BJ (cell line): ENCODE results near the gene NFASC. TPM values are rescaled to one million over a fixed set of nuclear protein-coding genes. Genes with fewer than 3 reads are reported as not detected.

ENCODE experiments used
- CTCF ChIA-PET: fragments of 350-600 bp; formaldehyde crosslinking; extraction: SDS; loops from one replicate; lab custom pipeline; 2021; ENCODE audit warnings: antibody characterized with exemption, inconsistent platforms; lab: Yijun Ruan, JAX
- POLR2A ChIA-PET: fragments of 300-600 bp; sonication (Branson Sonifier 250); formaldehyde crosslinking; extraction: SDS; loops from one replicate; lab custom pipeline; 2021; ENCODE audit warnings: antibody characterized with exemption; lab: Charles Lee
- DNase-seq: peaks from one replicate; pipeline ENCODE4 v3.0.0-alpha.2; 2011; ENCODE audit warnings: low read depth
- H3K27me3 ChIP-seq: 2 replicates; pipeline ENCODE4 v1.6.0; 2011; ENCODE audit warnings: low read length; ENCODE audit not compliant: control insufficient read depth, insufficient read depth
- H3K36me3 ChIP-seq: 2 replicates; pipeline ENCODE4 v1.5.1; 2011; ENCODE audit warnings: low read length; ENCODE audit not compliant: control insufficient read depth, insufficient read depth
- H3K4me3 ChIP-seq: 2 replicates; pipeline ENCODE4 v1.5.1; 2011; ENCODE audit warnings: low read depth, mild to moderate bottlenecking, control low read depth, low read length
- polyA plus RNA-seq: library from polyadenylated mRNA; depleted of rRNA; stranded (reverse); fragments of >200 nt; gene quantifications from 2 replicates; pipeline ENCODE4 v1.2.3, GENCODE V29; 2011
- TF ChIP-seq, protein P1 (sequence below): IDR thresholded peaks from 2 replicates; pipeline ENCODE4 v1.5.1; 2011; ENCODE audit warnings: low read depth, mild to moderate bottlenecking, control low read depth, inconsistent platforms, low read length, moderate library complexity; ENCODE audit not compliant: insufficient read depth

NFASC gene
- polyA plus RNA-seq, 1 experiment: 10.9 TPM

GRCh38 chr1:204968951-204969350, 98.3 kb downstream of the NFASC start:
- ChIA-PET CTCF (interaction anchor here (1.7 kb wide), 1 partner anchor 27 kb away, joined by 6 read pairs; no protein-coding TSS in a partner anchor), POLR2A (no interaction called here)
- Histone ChIP-seq H3K36me3 (no peaks in the 10 kb centered on the region; the same call in 1 of the 2 replicates), H3K27me3 (no peaks in the 10 kb centered on the region), H3K4me3 (no peak overlapping the region)
- no peak for DNase-seq
- TF ChIP-seq, protein P1, sequence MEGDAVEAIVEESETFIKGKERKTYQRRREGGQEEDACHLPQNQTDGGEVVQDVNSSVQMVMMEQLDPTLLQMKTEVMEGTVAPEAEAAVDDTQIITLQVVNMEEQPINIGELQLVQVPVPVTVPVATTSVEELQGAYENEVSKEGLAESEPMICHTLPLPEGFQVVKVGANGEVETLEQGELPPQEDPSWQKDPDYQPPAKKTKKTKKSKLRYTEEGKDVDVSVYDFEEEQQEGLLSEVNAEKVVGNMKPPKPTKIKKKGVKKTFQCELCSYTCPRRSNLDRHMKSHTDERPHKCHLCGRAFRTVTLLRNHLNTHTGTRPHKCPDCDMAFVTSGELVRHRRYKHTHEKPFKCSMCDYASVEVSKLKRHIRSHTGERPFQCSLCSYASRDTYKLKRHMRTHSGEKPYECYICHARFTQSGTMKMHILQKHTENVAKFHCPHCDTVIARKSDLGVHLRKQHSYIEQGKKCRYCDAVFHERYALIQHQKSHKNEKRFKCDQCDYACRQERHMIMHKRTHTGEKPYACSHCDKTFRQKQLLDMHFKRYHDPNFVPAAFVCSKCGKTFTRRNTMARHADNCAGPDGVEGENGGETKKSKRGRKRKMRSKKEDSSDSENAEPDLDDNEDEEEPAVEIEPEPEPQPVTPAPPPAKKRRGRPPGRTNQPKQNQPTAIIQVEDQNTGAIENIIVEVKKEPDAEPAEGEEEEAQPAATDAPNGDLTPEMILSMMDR: no peak

DNA sequence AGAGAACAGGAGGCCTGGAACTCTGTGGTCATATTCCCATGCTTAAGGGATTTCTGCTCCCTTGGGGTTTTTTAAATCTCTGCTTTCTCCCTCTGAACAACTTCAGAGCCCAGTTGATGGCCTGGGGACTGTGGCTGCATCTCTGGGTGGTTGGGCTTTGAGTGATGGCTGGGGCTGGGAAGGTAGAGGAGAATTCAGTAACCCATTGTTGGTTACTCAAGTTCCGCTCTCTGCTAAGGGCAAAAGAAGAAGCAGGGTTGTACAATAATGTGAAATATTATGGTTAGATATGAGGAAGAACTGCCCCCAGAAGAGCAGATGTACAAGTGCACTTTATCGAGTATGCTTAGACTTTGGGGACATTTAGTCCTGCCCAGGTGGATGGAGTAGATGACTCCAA, 100.3 kb downstream of the NFASC start:
- Histone ChIP-seq H3K36me3 (peaks cover 3% of the 10 kb centered on the region), H3K4me3 (no peak overlapping the region), H3K27me3 (no peaks in the 10 kb centered on the region)
- TF ChIP-seq, protein P1: no peak
- CTCF ChIA-PET: interaction anchor here (1.9 to 3.4 kb wide), 2 partner anchors 29 to 286 kb away, joined by 12 to 15 read pairs; no protein-coding TSS in a partner anchor
- DNase-seq: no peak
- POLR2A ChIA-PET: no interaction called here

DNA sequence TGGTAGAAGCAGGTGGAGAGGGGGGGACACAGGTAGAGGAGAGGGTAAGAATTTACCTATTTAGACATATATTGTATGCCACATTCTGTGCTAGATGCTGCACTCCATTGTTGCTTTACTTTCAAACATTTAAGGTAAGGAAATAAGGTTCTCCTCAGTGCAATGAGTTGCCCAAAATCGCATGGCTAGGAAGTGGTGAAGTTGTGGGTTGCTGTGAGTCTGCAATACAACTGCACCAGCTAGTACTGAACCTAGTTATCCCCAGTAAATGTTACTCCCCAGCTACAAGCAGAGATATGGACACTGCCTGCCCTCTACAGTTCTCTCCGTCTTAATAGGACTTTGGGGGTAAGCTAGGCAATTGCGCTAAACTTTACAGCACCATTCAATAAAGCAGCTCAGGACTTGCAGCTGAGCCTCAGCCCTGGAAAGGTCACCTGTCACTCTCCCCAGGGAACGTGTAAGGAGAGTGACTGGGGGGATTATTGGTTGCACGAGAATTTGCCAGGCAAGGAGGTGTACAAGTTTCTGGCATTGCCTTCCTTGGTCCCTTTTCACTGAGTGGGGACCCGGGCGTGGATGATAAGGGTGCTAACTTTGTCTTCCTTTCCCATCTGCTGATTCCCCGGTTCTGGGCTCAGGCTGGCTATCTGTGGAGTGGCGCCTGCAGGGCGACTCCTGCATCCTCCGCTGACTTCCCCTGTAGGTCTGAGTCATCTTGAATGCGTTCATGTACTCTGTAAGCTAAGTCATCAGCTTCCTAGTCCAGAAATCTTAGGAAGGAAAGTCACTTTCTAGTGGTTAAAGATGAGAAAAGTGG, 101.1 kb downstream of the NFASC start:
- Histone ChIP-seq H3K27me3 (no peaks in the 10 kb centered on the region), H3K36me3 (peaks cover 3% of the 10 kb centered on the region), H3K4me3 (no peak overlapping the region)
- TF ChIP-seq, protein P1: no peak
- CTCF ChIA-PET: interaction anchor here (0.9 to 3.5 kb wide), 6 partner anchors 9 to 285 kb away, joined by 3 to 21 read pairs (median 10); no protein-coding TSS in a partner anchor
- POLR2A ChIA-PET: no interaction called here
- peak; percentile 27 for DNase-seq

GRCh38 chr1:204972426-204972825, 101.8 kb downstream of the NFASC start:
- ChIA-PET POLR2A (no interaction called here), CTCF (interaction anchor here (1.2 to 3.5 kb wide), 7 partner anchors 17 to 284 kb away, joined by 3 to 21 read pairs (median 7); no protein-coding TSS in a partner anchor)
- TF ChIP-seq, protein P1: no peak
- Histone ChIP-seq H3K4me3 (no peak overlapping the region), H3K36me3 (peaks cover 3% of the 10 kb centered on the region), H3K27me3 (no peaks in the 10 kb centered on the region)
- DNase-seq: no peak

GRCh38 chr1:204973449-204973848, 102.8 kb downstream of the NFASC start:
- no peaks in the 10 kb centered on the region for H3K27me3 ChIP-seq
- ChIA-PET CTCF (interaction anchor here (0.5 to 3.5 kb wide), 8 partner anchors 89 to 406 kb away, joined by 3 to 21 read pairs (median 4); no protein-coding TSS in a partner anchor), POLR2A (no interaction called here)
- H3K36me3 ChIP-seq: peaks cover 3% of the 10 kb centered on the region; the same call in 1 of the 2 replicates
- no peak for DNase-seq
- no peak overlapping the region for H3K4me3 ChIP-seq
- TF ChIP-seq, protein P1: no peak
